ENCODE results near the gene S1PR4.
"Not testable (repeated sequence)": the region's sequence is repeated elsewhere in the genome, so short reads cannot be mapped to it uniquely, and the experiment has no call there.

S1PR4 gene

GRCh38 chr19:3183721-3184641, 5.4 kb downstream of the S1PR4 start:
- no peak for DNase-seq

- peak; percentile 77 for DNase-seq
Measured at GRCh38 chr19:3184847-3185460, 6.4 kb downstream of the S1PR4 start.

GRCh38 chr19:3185461-3186159, 7.0 kb downstream of the S1PR4 start, which contains the start of gene NCLN:
TSS of gene NCLN (plus strand) at chr19:3185930. CDS start at chr19:3186031, 101 bp downstream.
- peak; percentile 96 for DNase-seq

GRCh38 chr19:3186160-3186688, 7.7 kb downstream of the S1PR4 start:
- no peak for DNase-seq

- no peak for DNase-seq
Measured at GRCh38 chr19:3186891-3187661, 8.5 kb downstream of the S1PR4 start.

GRCh38 chr19:3187662-3188511, 9.3 kb downstream of the S1PR4 start:
- no peak for DNase-seq

- no peak for DNase-seq
Measured at GRCh38 chr19:3188627-3189596, 10.3 kb downstream of the S1PR4 start.

GRCh38 chr19:3189702-3190469, 11.3 kb downstream of the S1PR4 start:
- DNase-seq: no peak

- DNase-seq: no peak
Measured at GRCh38 chr19:3190470-3190770, 11.9 kb downstream of the S1PR4 start.

GRCh38 chr19:3190921-3191805, 12.6 kb downstream of the S1PR4 start:
- DNase-seq: no peak

- not testable (repeated sequence) for DNase-seq
Measured at GRCh38 chr19:3191806-3192104, 13.2 kb downstream of the S1PR4 start.

- DNase-seq: no peak
Measured at GRCh38 chr19:3192228-3192635, 13.7 kb downstream of the S1PR4 start.

GRCh38 chr19:3192684-3193083, 14.1 kb downstream of the S1PR4 start:
- DNase-seq: no peak

GRCh38 chr19:3193256-3194105, 14.9 kb downstream of the S1PR4 start:
- DNase-seq: no peak

- no peak for DNase-seq
Measured at GRCh38 chr19:3194106-3195087, 15.8 kb downstream of the S1PR4 start.

Measured in activated CD4-positive, alpha-beta T cell treated with anti-CD3 and anti-CD28 coated beads for 48 hours (primary cell).